K562 (cell line): ENCODE data around the gene AKT2.
"Not testable (repeated sequence)": the region's sequence is repeated elsewhere in the genome, so short reads cannot be mapped to it uniquely, and the experiment has no call there.

Experiments
- ARHGAP35 ChIP-seq: fragments of 450-650 bp; IDR thresholded peaks from 2 replicates; pipeline ENCODE4 v1.6.1; 2018; ENCODE audit not compliant: partially characterized antibody
- POLR2AphosphoS2 ChIP-seq: IDR thresholded peaks from 2 replicates; pipeline ENCODE4 v1.6.1; 2012; ENCODE audit warnings: low read length, improper control_type of control experiment
- TF ChIP-seq, protein P1 (sequence below), 2 experiments: IDR thresholded peaks in 1 of 2; conservative IDR thresholded peaks in 1 of 2; 2 replicates each; pipeline ENCODE4 v1.6.1; 2016; ENCODE audit warnings: low read depth in 2 of 2, mild to moderate bottlenecking in 1 of 2, missing compliant biosample characterization in 1 of 2, missing genetic modification characterization in 1 of 2, moderate library complexity in 1 of 2

DNA sequence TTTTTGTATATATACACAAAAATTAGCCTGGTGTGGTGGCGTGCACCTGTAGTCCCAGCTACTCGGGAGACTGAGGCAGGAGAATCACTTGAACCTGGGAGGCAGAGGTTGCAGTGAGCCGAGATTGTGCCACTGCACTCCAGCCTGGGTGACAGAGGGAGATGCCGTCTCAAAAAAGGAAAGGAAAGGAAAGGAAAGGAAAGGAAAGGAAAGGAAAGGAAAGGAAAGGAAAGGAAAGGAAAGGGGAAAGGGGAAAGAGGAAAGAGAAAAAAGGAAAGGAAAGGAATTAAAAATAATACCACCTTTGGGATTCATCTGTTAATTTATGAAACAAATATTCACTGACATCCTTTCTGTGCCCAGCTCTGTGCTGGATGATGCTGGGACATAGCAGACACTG lies 66.1 kb downstream of the AKT2 start:
- TF ChIP-seq POLR2AphosphoS2, ARHGAP35: not testable (repeated sequence)
- TF ChIP-seq, protein P1, sequence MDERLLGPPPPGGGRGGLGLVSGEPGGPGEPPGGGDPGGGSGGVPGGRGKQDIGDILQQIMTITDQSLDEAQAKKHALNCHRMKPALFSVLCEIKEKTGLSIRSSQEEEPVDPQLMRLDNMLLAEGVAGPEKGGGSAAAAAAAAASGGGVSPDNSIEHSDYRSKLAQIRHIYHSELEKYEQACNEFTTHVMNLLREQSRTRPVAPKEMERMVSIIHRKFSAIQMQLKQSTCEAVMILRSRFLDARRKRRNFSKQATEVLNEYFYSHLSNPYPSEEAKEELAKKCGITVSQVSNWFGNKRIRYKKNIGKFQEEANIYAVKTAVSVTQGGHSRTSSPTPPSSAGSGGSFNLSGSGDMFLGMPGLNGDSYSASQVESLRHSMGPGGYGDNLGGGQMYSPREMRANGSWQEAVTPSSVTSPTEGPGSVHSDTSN (CRISPR knock-in tag; IDR thresholded peaks at IDR 0.05; ENCODE audit: low read depth), result not testable (repeated sequence)
- TF ChIP-seq, protein P1 (tag; conservative IDR thresholded peaks at IDR 0.05; ENCODE audit: low read depth), result not testable (repeated sequence)
